Activated CD4-positive, alpha-beta memory T cell treated with anti-CD3 and anti-CD28 coated beads for 36 hours (primary cell): Measurements from ENCODE around the gene NCOA5. TPM values are rescaled to one million over a fixed set of nuclear protein-coding genes. Genes with fewer than 3 reads are reported as not detected.

Experiments
- CTCF ChIA-PET: fragments of 350-600 bp; sonication (Branson Sonifier 250); formaldehyde crosslinking; loops from one replicate; lab custom pipeline; 2021; ENCODE audit warnings: antibody characterized with exemption, inconsistent platforms; lab: Charles Lee
- POLR2A ChIA-PET: fragments of 350-600 bp; sonication (Branson Sonifier 250); formaldehyde crosslinking; loops from one replicate; lab custom pipeline; 2021; ENCODE audit warnings: antibody characterized with exemption; lab: Charles Lee
- DNase-seq: peaks from one replicate; pipeline ENCODE4 v3.0.0-alpha.2; 2020
- H3K27ac Mint-ChIP-seq: one replicate; pipeline ENCODE4 v1.8.0; 2021; ENCODE audit warnings: mixed read lengths
- H3K27me3 Mint-ChIP-seq: one replicate; pipeline ENCODE4 v1.8.0; 2021; ENCODE audit warnings: mixed read lengths
- H3K36me3 Mint-ChIP-seq: one replicate; pipeline ENCODE4 v1.8.0; 2021; ENCODE audit warnings: mixed read lengths
- H3K4me1 Mint-ChIP-seq: one replicate; pipeline ENCODE4 v1.8.0; 2021; ENCODE audit warnings: low read depth, mixed read lengths
- H3K4me3 Mint-ChIP-seq: one replicate; pipeline ENCODE4 v1.8.0; 2021; ENCODE audit warnings: mild to moderate bottlenecking, mixed read lengths
- H3K9me3 Mint-ChIP-seq: one replicate; pipeline ENCODE4 v1.8.0; 2021; ENCODE audit warnings: mixed read lengths
- intact Hi-C: fragments of 100-400 bp; cut with micrococcal nuclease; formaldehyde crosslinking; loops from one replicate; pipeline ENCODE4 v1.15.1; 2023
- total RNA-seq, 2 experiments: library from RNA; stranded (reverse); gene quantifications; one replicate each; pipeline ENCODE4 v1.2.3, GENCODE V29; 2021

NCOA5 gene
- total RNA-seq, 2 experiments from 2014 or later, result 13.1 to 13.7 TPM

- ChIA-PET POLR2A (no interaction called here), CTCF (interaction anchor here (0.7 to 1.7 kb wide), 8 partner anchors 8 to 357 kb away, joined by 3 to 15 read pairs (median 3); partner anchors contain the start of gene CD40)
- intact Hi-C loops, result no loop called here
- Mint-ChIP-seq H3K27me3 (peaks cover 27% of the 10 kb centered on the region), H3K4me1 (no peaks in the 10 kb centered on the region), H3K4me3 (no peak overlapping the region), H3K27ac (no peak overlapping the region), H3K9me3 (no peaks in the 10 kb centered on the region), H3K36me3 (no peaks in the 10 kb centered on the region)
- DNase-seq, result no peak
Observed at GRCh38 chr20:46128310-46129151, 38.8 kb upstream of the NCOA5 start.

GRCh38 chr20:46127396-46128010 is 37.7 kb upstream of the NCOA5 start:
- CTCF ChIA-PET, result interaction anchor here (1.7 kb wide), 1 partner anchor 48 kb away, joined by 15 read pairs; no protein-coding TSS in a partner anchor
- no peaks in the 10 kb centered on the region for H3K9me3 Mint-ChIP-seq
- no peak overlapping the region for H3K27ac Mint-ChIP-seq
- H3K4me3 Mint-ChIP-seq, result no peak overlapping the region
- H3K4me1 Mint-ChIP-seq, result no peaks in the 10 kb centered on the region
- peaks cover 19% of the 10 kb centered on the region for H3K27me3 Mint-ChIP-seq
- no peaks in the 10 kb centered on the region for H3K36me3 Mint-ChIP-seq
- DNase-seq, result no peak
- intact Hi-C loops, result no loop called here
- POLR2A ChIA-PET, result no interaction called here

- no peak overlapping the region for H3K27ac Mint-ChIP-seq
- H3K36me3 Mint-ChIP-seq, result no peaks in the 10 kb centered on the region
- no peaks in the 10 kb centered on the region for H3K9me3 Mint-ChIP-seq
- ChIA-PET CTCF (interaction anchor here (1.5 kb wide), 1 partner anchor 30 kb away, joined by 5 read pairs; no protein-coding TSS in a partner anchor), POLR2A (no interaction called here)
- no peaks in the 10 kb centered on the region for H3K4me1 Mint-ChIP-seq
- DNase-seq, result no peak
- intact Hi-C loops, result no loop called here
- H3K4me3 Mint-ChIP-seq, result no peak overlapping the region
- H3K27me3 Mint-ChIP-seq, result peaks cover 15% of the 10 kb centered on the region
Observed at GRCh38 chr20:46126440-46127056, 36.8 kb upstream of the NCOA5 start.

GRCh38 chr20:46123482-46124245 is 33.9 kb upstream of the NCOA5 start:
- no peak overlapping the region for H3K4me3 Mint-ChIP-seq
- no peaks in the 10 kb centered on the region for H3K9me3 Mint-ChIP-seq
- no peak for DNase-seq
- no peaks in the 10 kb centered on the region for H3K4me1 Mint-ChIP-seq
- no peaks in the 10 kb centered on the region for H3K36me3 Mint-ChIP-seq
- POLR2A ChIA-PET, result no interaction called here
- CTCF ChIA-PET, result interaction anchor here (0.9 to 2.1 kb wide), 2 partner anchors 10 to 110 kb away, joined by 3 to 5 read pairs; no protein-coding TSS in a partner anchor
- intact Hi-C loops, result no loop called here
- H3K27ac Mint-ChIP-seq, result no peak overlapping the region
- H3K27me3 Mint-ChIP-seq, result peaks cover 2% of the 10 kb centered on the region

- Mint-ChIP-seq H3K36me3 (no peaks in the 10 kb centered on the region), H3K27ac (no peak overlapping the region), H3K9me3 (no peaks in the 10 kb centered on the region), H3K4me3 (no peak overlapping the region), H3K27me3 (peaks cover 1% of the 10 kb centered on the region), H3K4me1 (peaks cover 5% of the 10 kb centered on the region)
- no peak for DNase-seq
- ChIA-PET CTCF (interaction anchor here (0.9 to 2.1 kb wide), 3 partner anchors 10 to 226 kb away, joined by 3 to 5 read pairs (median 3); no protein-coding TSS in a partner anchor), POLR2A (no interaction called here)
- intact Hi-C loops, result no loop called here
Observed at GRCh38 chr20:46122516-46123481, 33.0 kb upstream of the NCOA5 start.

- intact Hi-C loops, result no loop called here
- peaks cover 1% of the 10 kb centered on the region for H3K27me3 Mint-ChIP-seq
- POLR2A ChIA-PET, result no interaction called here
- H3K4me3 Mint-ChIP-seq, result no peak overlapping the region
- no peaks in the 10 kb centered on the region for H3K9me3 Mint-ChIP-seq
- H3K36me3 Mint-ChIP-seq, result no peaks in the 10 kb centered on the region
- peaks cover 9% of the 10 kb centered on the region for H3K4me1 Mint-ChIP-seq
- CTCF ChIA-PET, result interaction anchor here (1.1 kb wide), 1 partner anchor 227 kb away, joined by 3 read pairs; no protein-coding TSS in a partner anchor
- no peak for DNase-seq
- no peak overlapping the region for H3K27ac Mint-ChIP-seq
Observed at GRCh38 chr20:46122071-46122470, 32.3 kb upstream of the NCOA5 start.

- Mint-ChIP-seq H3K4me1 (peaks cover 9% of the 10 kb centered on the region), H3K36me3 (no peaks in the 10 kb centered on the region), H3K27me3 (no peaks in the 10 kb centered on the region), H3K27ac (no peak overlapping the region), H3K9me3 (no peaks in the 10 kb centered on the region), H3K4me3 (no peak overlapping the region)
- POLR2A ChIA-PET, result no interaction called here
- intact Hi-C loops, result no loop called here
- no peak for DNase-seq
- CTCF ChIA-PET, result interaction anchor here (1.3 kb wide), 1 partner anchor 30 kb away, joined by 4 read pairs; no protein-coding TSS in a partner anchor
Observed at GRCh38 chr20:46121184-46121930, 31.6 kb upstream of the NCOA5 start.

- Mint-ChIP-seq H3K9me3 (no peaks in the 10 kb centered on the region), H3K27ac (no peak overlapping the region)
- CTCF ChIA-PET, result interaction anchor here (0.9 to 1.3 kb wide), 2 partner anchors 31 to 98 kb away, joined by 3 to 4 read pairs; no protein-coding TSS in a partner anchor
Observed at GRCh38 chr20:46120136-46120535, 30.4 kb upstream of the NCOA5 start.

GRCh38 chr20:46119547-46119946 is 29.8 kb upstream of the NCOA5 start:
- ChIA-PET CTCF (interaction anchor here (0.9 kb wide), 1 partner anchor 97 kb away, joined by 3 read pairs; no protein-coding TSS in a partner anchor), POLR2A (no interaction called here)
- Mint-ChIP-seq H3K4me1 (peaks cover 9% of the 10 kb centered on the region), H3K4me3 (no peak overlapping the region), H3K27ac (no peak overlapping the region), H3K36me3 (no peaks in the 10 kb centered on the region), H3K9me3 (no peaks in the 10 kb centered on the region), H3K27me3 (peaks cover 6% of the 10 kb centered on the region)
- intact Hi-C loops, result no loop called here
- no peak for DNase-seq

More at GRCh38 chr20:46120136-46120535, 30.4 kb upstream of the NCOA5 start:
- POLR2A ChIA-PET, result no interaction called here
- peaks cover 6% of the 10 kb centered on the region for H3K27me3 Mint-ChIP-seq
- intact Hi-C loops, result no loop called here
- no peak overlapping the region for H3K4me3 Mint-ChIP-seq
- no peak for DNase-seq
- peaks cover 9% of the 10 kb centered on the region for H3K4me1 Mint-ChIP-seq
- no peaks in the 10 kb centered on the region for H3K36me3 Mint-ChIP-seq

GRCh38 chr20:46119028-46119546 is 29.3 kb upstream of the NCOA5 start:
- DNase-seq, result no peak
- Mint-ChIP-seq H3K4me1 (peaks cover 9% of the 10 kb centered on the region), H3K4me3 (no peak overlapping the region), H3K27ac (no peak overlapping the region), H3K27me3 (peaks cover 6% of the 10 kb centered on the region), H3K36me3 (no peaks in the 10 kb centered on the region), H3K9me3 (no peaks in the 10 kb centered on the region)
- POLR2A ChIA-PET, result no interaction called here
- intact Hi-C loops, result no loop called here
- CTCF ChIA-PET, result interaction anchor here (0.8 to 1.4 kb wide), 3 partner anchors 12 to 104 kb away, joined by 3 to 4 read pairs (median 4); no protein-coding TSS in a partner anchor
